ENCODE results near the gene POU6F2.

DNA sequence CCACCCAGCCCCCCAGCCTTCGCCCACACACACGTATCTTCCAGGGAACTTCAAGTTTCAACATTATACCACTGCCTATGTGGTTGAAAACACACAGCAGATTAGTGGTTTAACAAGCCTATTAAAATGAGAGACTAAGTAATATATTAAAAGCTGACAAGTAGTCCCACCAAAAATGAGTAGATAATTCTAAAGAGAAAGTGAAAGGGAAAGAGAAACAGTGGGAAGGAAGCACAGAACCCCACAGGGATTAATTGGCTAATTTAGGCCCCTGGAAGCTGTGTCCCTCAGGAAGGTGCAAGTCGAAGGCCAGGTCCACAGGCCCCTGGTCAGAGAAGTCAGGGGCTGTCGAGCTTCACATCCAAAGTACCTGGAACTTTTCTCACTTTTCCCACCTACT is 378.0 kb downstream of the POU6F2 start:
- TF ChIP-seq, protein P1, sequence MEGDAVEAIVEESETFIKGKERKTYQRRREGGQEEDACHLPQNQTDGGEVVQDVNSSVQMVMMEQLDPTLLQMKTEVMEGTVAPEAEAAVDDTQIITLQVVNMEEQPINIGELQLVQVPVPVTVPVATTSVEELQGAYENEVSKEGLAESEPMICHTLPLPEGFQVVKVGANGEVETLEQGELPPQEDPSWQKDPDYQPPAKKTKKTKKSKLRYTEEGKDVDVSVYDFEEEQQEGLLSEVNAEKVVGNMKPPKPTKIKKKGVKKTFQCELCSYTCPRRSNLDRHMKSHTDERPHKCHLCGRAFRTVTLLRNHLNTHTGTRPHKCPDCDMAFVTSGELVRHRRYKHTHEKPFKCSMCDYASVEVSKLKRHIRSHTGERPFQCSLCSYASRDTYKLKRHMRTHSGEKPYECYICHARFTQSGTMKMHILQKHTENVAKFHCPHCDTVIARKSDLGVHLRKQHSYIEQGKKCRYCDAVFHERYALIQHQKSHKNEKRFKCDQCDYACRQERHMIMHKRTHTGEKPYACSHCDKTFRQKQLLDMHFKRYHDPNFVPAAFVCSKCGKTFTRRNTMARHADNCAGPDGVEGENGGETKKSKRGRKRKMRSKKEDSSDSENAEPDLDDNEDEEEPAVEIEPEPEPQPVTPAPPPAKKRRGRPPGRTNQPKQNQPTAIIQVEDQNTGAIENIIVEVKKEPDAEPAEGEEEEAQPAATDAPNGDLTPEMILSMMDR (IDR thresholded peaks at IDR 0.05; ENCODE audit: low read length): no peak
- TF ChIP-seq EZH2 (optimal IDR thresholded peaks at IDR 0.05; ENCODE audit: low read depth, low read length): no peak
